Loucy (cell line): ENCODE data around the gene LGALS7B.

Experiments used
- H2AFZ ChIP-seq: fragments of 200-600 bp; sonication (generic); 2 replicates; pipeline ENCODE4 v1.6.0; 2016; ENCODE audit warnings: antibody characterized with exemption, mild to moderate bottlenecking, low read length, moderate library complexity
- H3F3A ChIP-seq: fragments of 200-600 bp; 2 replicates; pipeline ENCODE4 v1.6.0; 2016; ENCODE audit warnings: antibody characterized with exemption, low read depth, mild to moderate bottlenecking
- H3K27me3 ChIP-seq: fragments of 200-600 bp; sonication (generic); 2 replicates; pipeline ENCODE4 v1.6.1; 2014; ENCODE audit warnings: low read length, mild to moderate bottlenecking; ENCODE audit not compliant: insufficient read depth, poor library complexity, severe bottlenecking
- H3K36me3 ChIP-seq: fragments of 200-600 bp; sonication (generic); 2 replicates; pipeline ENCODE4 v1.6.1; 2016; ENCODE audit warnings: low read length; ENCODE audit not compliant: insufficient read depth
- H3K4me1 ChIP-seq: fragments of 200-600 bp; sonication (generic); 2 replicates; pipeline ENCODE4 v1.5.1; 2014; ENCODE audit warnings: low read length, mild to moderate bottlenecking; ENCODE audit not compliant: insufficient read depth, poor library complexity, severe bottlenecking
- H3K4me2 ChIP-seq: fragments of 200-600 bp; sonication (generic); 2 replicates; pipeline ENCODE4 v1.6.0; 2014; ENCODE audit warnings: antibody characterized with exemption, low read length, low read depth, mild to moderate bottlenecking; ENCODE audit not compliant: poor library complexity, severe bottlenecking
- H3K4me3 ChIP-seq: fragments of 200-600 bp; sonication (generic); 2 replicates; pipeline ENCODE4 v1.5.1; 2014; ENCODE audit warnings: low read length, mild to moderate bottlenecking, mixed read lengths; ENCODE audit not compliant: poor library complexity, severe bottlenecking
- H3K79me2 ChIP-seq: fragments of 200-600 bp; sonication (generic); 2 replicates; pipeline ENCODE4 v1.6.1; 2014; ENCODE audit warnings: low read length; ENCODE audit not compliant: insufficient read depth
- H3K9ac ChIP-seq: fragments of 200-600 bp; sonication (generic); 2 replicates; pipeline ENCODE4 v1.6.0; 2014; ENCODE audit warnings: mild to moderate bottlenecking, low read depth, low read length, moderate library complexity; ENCODE audit not compliant: poor library complexity, severe bottlenecking
- H3K9me2 ChIP-seq: fragments of 200-600 bp; sonication (generic); replicated peaks from 2 replicates; pipeline ENCODE4 v1.6.1; 2016; ENCODE audit warnings: low read depth, low read length, mixed read lengths
- H3K9me3 ChIP-seq: fragments of 200-600 bp; sonication (generic); 2 replicates; pipeline ENCODE4 v1.6.1; 2014; ENCODE audit warnings: mild to moderate bottlenecking, antibody characterized with exemption, low read length, low read depth; ENCODE audit not compliant: insufficient read depth
- H4K20me1 ChIP-seq: fragments of 200-600 bp; sonication (generic); 2 replicates; pipeline ENCODE4 v1.6.0; 2014; ENCODE audit warnings: antibody characterized with exemption, low read length, mild to moderate bottlenecking; ENCODE audit not compliant: insufficient read depth, poor library complexity, severe bottlenecking
- EZH2phosphoT487 ChIP-seq: fragments of 200-600 bp; IDR thresholded peaks from 2 replicates; pipeline ENCODE4 v1.6.1; 2018; ENCODE audit warnings: antibody characterized with exemption, mild to moderate bottlenecking, moderate library complexity, borderline replicate concordance
- TF ChIP-seq, protein P1 (sequence below): fragments of 200-600 bp; sonication (generic); conservative IDR thresholded peaks from 2 replicates; pipeline ENCODE4 v1.5.1; 2014; ENCODE audit warnings: mild to moderate bottlenecking, antibody characterized with exemption, low read length

LGALS7B gene

DNA sequence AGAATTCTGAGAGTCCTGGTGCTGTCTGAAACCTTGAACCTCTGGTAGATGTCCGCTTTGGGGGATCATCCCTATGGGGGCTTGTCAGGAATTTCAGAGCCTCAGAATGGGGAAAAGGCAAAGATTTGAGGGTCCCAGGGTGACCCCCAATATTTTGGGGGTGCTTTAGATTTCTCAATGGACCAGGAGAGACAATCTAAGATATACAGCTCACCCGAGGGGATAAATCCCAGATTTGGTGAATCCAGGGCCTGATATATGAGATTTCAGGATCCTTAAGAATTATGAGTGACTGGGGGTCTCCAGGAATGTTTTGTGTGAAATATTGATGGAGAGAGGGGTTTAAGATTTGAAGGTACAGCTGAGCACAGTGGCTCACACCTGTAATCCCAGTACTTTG lies 48.1 kb upstream of the LGALS7B start:
- H3K9ac ChIP-seq: no peak overlapping the region
- no peaks in the 10 kb centered on the region for H3K36me3 ChIP-seq
- H3K4me2 ChIP-seq: no peak overlapping the region
- H2AFZ ChIP-seq: no peak overlapping the region
- no peak for TF ChIP-seq EZH2phosphoT487
- TF ChIP-seq, protein P1, sequence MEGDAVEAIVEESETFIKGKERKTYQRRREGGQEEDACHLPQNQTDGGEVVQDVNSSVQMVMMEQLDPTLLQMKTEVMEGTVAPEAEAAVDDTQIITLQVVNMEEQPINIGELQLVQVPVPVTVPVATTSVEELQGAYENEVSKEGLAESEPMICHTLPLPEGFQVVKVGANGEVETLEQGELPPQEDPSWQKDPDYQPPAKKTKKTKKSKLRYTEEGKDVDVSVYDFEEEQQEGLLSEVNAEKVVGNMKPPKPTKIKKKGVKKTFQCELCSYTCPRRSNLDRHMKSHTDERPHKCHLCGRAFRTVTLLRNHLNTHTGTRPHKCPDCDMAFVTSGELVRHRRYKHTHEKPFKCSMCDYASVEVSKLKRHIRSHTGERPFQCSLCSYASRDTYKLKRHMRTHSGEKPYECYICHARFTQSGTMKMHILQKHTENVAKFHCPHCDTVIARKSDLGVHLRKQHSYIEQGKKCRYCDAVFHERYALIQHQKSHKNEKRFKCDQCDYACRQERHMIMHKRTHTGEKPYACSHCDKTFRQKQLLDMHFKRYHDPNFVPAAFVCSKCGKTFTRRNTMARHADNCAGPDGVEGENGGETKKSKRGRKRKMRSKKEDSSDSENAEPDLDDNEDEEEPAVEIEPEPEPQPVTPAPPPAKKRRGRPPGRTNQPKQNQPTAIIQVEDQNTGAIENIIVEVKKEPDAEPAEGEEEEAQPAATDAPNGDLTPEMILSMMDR: no peak
- no peaks in the 10 kb centered on the region for H3K27me3 ChIP-seq
- H3K79me2 ChIP-seq: no peaks in the 10 kb centered on the region
- no peaks in the 10 kb centered on the region for H3F3A ChIP-seq
- no peaks in the 10 kb centered on the region for H3K9me2 ChIP-seq
- no peak overlapping the region for H3K4me3 ChIP-seq
- H4K20me1 ChIP-seq: no peaks in the 10 kb centered on the region
- no peaks in the 10 kb centered on the region for H3K4me1 ChIP-seq
- no peaks in the 10 kb centered on the region for H3K9me3 ChIP-seq

DNA sequence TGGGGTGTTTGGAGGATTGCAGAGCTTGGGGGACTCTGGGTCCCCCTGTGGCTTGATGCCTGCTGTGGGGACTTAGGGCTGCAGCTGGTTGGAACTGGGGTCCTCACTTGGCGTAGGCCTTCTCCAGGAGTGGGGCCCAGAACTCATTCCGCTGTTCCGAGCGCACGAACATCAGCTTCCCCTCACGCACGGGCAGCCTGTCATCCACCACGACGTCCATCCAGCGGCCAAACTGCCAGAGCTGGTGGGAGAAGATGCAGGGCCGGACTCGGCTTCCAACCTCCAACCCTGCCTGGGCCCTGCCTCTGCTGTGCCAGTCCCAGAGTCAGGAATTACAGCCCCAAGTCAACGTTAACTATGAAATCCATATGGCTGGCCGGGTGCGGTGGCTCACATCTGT lies 47.3 kb upstream of the LGALS7B start:
- Histone ChIP-seq H3K36me3 (no peaks in the 10 kb centered on the region), H3K4me2 (no peak overlapping the region), H2AFZ (no peak overlapping the region), H3K4me1 (no peaks in the 10 kb centered on the region), H4K20me1 (no peaks in the 10 kb centered on the region), H3K9me2 (no peaks in the 10 kb centered on the region), H3K27me3 (no peaks in the 10 kb centered on the region), H3F3A (no peaks in the 10 kb centered on the region), H3K9me3 (no peaks in the 10 kb centered on the region), H3K4me3 (no peak overlapping the region), H3K9ac (no peak overlapping the region), H3K79me2 (no peaks in the 10 kb centered on the region)
- TF ChIP-seq, protein P1: no peak
- no peak for TF ChIP-seq EZH2phosphoT487

DNA sequence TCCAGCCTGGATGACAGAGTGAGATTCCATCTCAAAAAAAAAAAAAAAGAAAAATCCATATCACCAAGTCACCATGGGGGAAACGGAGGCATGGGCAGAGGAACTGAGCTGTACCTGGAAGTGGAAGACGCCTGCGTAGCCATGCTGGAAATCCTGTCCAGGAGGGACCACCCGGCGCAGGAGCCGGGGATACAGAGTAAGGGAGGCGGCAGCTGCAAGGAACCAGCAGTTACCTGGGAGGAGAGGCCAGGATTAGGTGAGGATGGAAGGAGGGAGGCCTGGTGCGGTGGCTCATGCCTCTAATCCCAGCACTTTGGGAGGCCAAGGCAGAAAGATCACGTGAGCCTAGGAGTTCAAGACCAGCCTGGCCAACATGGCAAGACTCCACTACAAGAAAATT lies 46.7 kb upstream of the LGALS7B start:
- H3K9me3 ChIP-seq: no peaks in the 10 kb centered on the region
- no peaks in the 10 kb centered on the region for H3K27me3 ChIP-seq
- H3K36me3 ChIP-seq: no peaks in the 10 kb centered on the region
- H3K79me2 ChIP-seq: no peaks in the 10 kb centered on the region
- no peaks in the 10 kb centered on the region for H4K20me1 ChIP-seq
- no peaks in the 10 kb centered on the region for H3K9me2 ChIP-seq
- H3K9ac ChIP-seq: no peak overlapping the region
- H2AFZ ChIP-seq: no peak overlapping the region
- H3K4me3 ChIP-seq: no peak overlapping the region
- H3K4me1 ChIP-seq: no peaks in the 10 kb centered on the region
- no peak overlapping the region for H3K4me2 ChIP-seq
- H3F3A ChIP-seq: no peaks in the 10 kb centered on the region
- TF ChIP-seq EZH2phosphoT487: no peak
- TF ChIP-seq, protein P1: no peak
